Measurements from ENCODE around the gene SUCLG1.

The SUCLG1 gene

GRCh38 chr2:84483320-84483719 lies 24.2 kb upstream of the SUCLG1 start:
- H3K18ac ChIP-seq (ENCODE audit: low read length) = no peak overlapping the region
- H4K12ac ChIP-seq (ENCODE audit: low read depth, low read length) = no peak overlapping the region
- no peak overlapping the region for H2AFZ ChIP-seq (ENCODE audit: insufficient read depth, low read length, poor library complexity)
- H3K23ac ChIP-seq (ENCODE audit: low read length) = no peak overlapping the region
- H3K4ac ChIP-seq (ENCODE audit: low read depth, low read length) = no peak overlapping the region
- peaks cover 2% of the 10 kb centered on the region for H3K9me3 ChIP-seq (ENCODE audit: insufficient read depth, low read depth, low read length)
- H3K79me2 ChIP-seq (ENCODE audit: control insufficient read depth, insufficient read depth, low read length, poor library complexity) = no peaks in the 10 kb centered on the region
- H4K8ac ChIP-seq (ENCODE audit: low read depth, low read length) = no peak overlapping the region
- no peak overlapping the region for H2BK12ac ChIP-seq (ENCODE audit: low read length)
- H2BK120ac ChIP-seq (ENCODE audit: insufficient read depth, low read length, poor library complexity) = no peak overlapping the region
- no peak overlapping the region for H3K4me3 ChIP-seq (ENCODE audit: low read depth, low read length)
- no peak overlapping the region for H2AK5ac ChIP-seq (ENCODE audit: low read length)
- no peak overlapping the region for H3K27ac ChIP-seq (ENCODE audit: low read depth, low read length)
- no peak overlapping the region for H4K91ac ChIP-seq (ENCODE audit: low read depth, low read length)
- H3K9ac ChIP-seq (ENCODE audit: low read length) = no peak overlapping the region
- no peak for DNase-seq
- no peaks in the 10 kb centered on the region for H3K4me1 ChIP-seq (ENCODE audit: control insufficient read depth in 1 of 2, insufficient read depth in 2 of 2, low read length in 2 of 2)
- no peak overlapping the region for H3K14ac ChIP-seq (ENCODE audit: low read length)
- no peaks in the 10 kb centered on the region for H3K36me3 ChIP-seq (ENCODE audit: control insufficient read depth in 1 of 2, insufficient read depth in 2 of 2, low read length in 2 of 2)
- no peaks in the 10 kb centered on the region for H3K27me3 ChIP-seq (ENCODE audit: insufficient read depth, low read length)
- no CpG with 5 or more reads among the region's 1 CpG for WGBS (ENCODE audit: extremely low coverage, insufficient coverage, insufficient read length)
- no peaks in the 10 kb centered on the region for H3K79me1 ChIP-seq (ENCODE audit: low read length)
- H3K4me2 ChIP-seq (ENCODE audit: low read length) = no peak overlapping the region
- no peak overlapping the region for H2BK5ac ChIP-seq (ENCODE audit: low read depth, low read length, poor library complexity)

GRCh38 chr2:84482603-84483002 lies 23.5 kb upstream of the SUCLG1 start:
- Histone ChIP-seq H3K14ac (ENCODE audit: low read length) (no peak overlapping the region), H2BK120ac (ENCODE audit: insufficient read depth, low read length, poor library complexity) (no peak overlapping the region), H3K4me3 (ENCODE audit: low read depth, low read length) (no peak overlapping the region), H4K8ac (ENCODE audit: low read depth, low read length) (no peak overlapping the region), H3K79me2 (ENCODE audit: control insufficient read depth, insufficient read depth, low read length, poor library complexity) (no peaks in the 10 kb centered on the region), H3K36me3 (ENCODE audit: control insufficient read depth in 1 of 2, insufficient read depth in 2 of 2, low read length in 2 of 2) (no peaks in the 10 kb centered on the region), H3K27me3 (ENCODE audit: insufficient read depth, low read length) (no peaks in the 10 kb centered on the region), H4K91ac (ENCODE audit: low read depth, low read length) (no peak overlapping the region), H3K9ac (ENCODE audit: low read length) (no peak overlapping the region), H3K9me3 (ENCODE audit: insufficient read depth, low read depth, low read length) (peaks cover 2% of the 10 kb centered on the region), H3K4me2 (ENCODE audit: low read length) (no peak overlapping the region), H3K4me1 (ENCODE audit: control insufficient read depth in 1 of 2, insufficient read depth in 2 of 2, low read length in 2 of 2) (no peaks in the 10 kb centered on the region), H3K18ac (ENCODE audit: low read length) (no peak overlapping the region), H3K4ac (ENCODE audit: low read depth, low read length) (no peak overlapping the region), H2AFZ (ENCODE audit: insufficient read depth, low read length, poor library complexity) (no peak overlapping the region), H3K79me1 (ENCODE audit: low read length) (no peaks in the 10 kb centered on the region), H2BK5ac (ENCODE audit: low read depth, low read length, poor library complexity) (no peak overlapping the region), H2BK12ac (ENCODE audit: low read length) (no peak overlapping the region), H3K23ac (ENCODE audit: low read length) (no peak overlapping the region), H3K27ac (ENCODE audit: low read depth, low read length) (no peak overlapping the region), H4K12ac (ENCODE audit: low read depth, low read length) (no peak overlapping the region), H2AK5ac (ENCODE audit: low read length) (no peak overlapping the region)
- DNase-seq = no peak
- WGBS (ENCODE audit: extremely low coverage, insufficient coverage, insufficient read length) = no CpG with 5 or more reads among the region's 3 CpGs

DNA sequence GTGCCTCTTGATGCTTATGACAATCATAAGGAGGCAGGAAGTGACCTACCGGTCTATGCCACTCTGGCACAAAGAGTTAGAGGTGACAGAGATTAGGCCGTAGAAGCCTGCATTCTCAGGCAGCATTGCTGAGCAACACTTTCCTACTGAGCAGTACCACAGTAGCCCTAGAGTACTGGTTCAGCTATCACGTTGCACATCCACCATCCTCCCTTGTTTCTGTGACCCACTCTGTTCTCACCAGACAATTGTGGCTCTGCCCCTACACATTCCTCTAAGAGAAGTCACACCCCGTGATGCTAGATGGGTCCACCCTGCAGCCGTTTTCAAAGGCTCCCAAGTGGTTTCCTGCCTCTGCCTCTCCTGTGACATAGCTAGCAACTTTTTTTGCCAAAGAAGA lies 22.6 kb upstream of the SUCLG1 start:
- DNase-seq = no peak
- WGBS (ENCODE audit: extremely low coverage, insufficient coverage, insufficient read length) = no CpG with 5 or more reads among the region's 5 CpGs
- H3K18ac ChIP-seq (ENCODE audit: low read length) = no peak overlapping the region
- no peak overlapping the region for H4K91ac ChIP-seq (ENCODE audit: low read depth, low read length)
- H4K12ac ChIP-seq (ENCODE audit: low read depth, low read length) = no peak overlapping the region
- no peaks in the 10 kb centered on the region for H3K79me1 ChIP-seq (ENCODE audit: low read length)
- H2BK12ac ChIP-seq (ENCODE audit: low read length) = no peak overlapping the region
- H3K9ac ChIP-seq (ENCODE audit: low read length) = no peak overlapping the region
- no peak overlapping the region for H2AK5ac ChIP-seq (ENCODE audit: low read length)
- H3K36me3 ChIP-seq (ENCODE audit: control insufficient read depth in 1 of 2, insufficient read depth in 2 of 2, low read length in 2 of 2) = peaks cover 0 to 2% of the 10 kb centered on the region in 2 experiments
- H2BK120ac ChIP-seq (ENCODE audit: insufficient read depth, low read length, poor library complexity) = no peak overlapping the region
- no peaks in the 10 kb centered on the region for H3K79me2 ChIP-seq (ENCODE audit: control insufficient read depth, insufficient read depth, low read length, poor library complexity)
- no peaks in the 10 kb centered on the region for H3K4me1 ChIP-seq (ENCODE audit: control insufficient read depth in 1 of 2, insufficient read depth in 2 of 2, low read length in 2 of 2)
- H3K14ac ChIP-seq (ENCODE audit: low read length) = no peak overlapping the region
- H3K4ac ChIP-seq (ENCODE audit: low read depth, low read length) = no peak overlapping the region
- H3K4me2 ChIP-seq (ENCODE audit: low read length) = no peak overlapping the region
- no peak overlapping the region for H3K27ac ChIP-seq (ENCODE audit: low read depth, low read length)
- peaks cover 5% of the 10 kb centered on the region for H3K9me3 ChIP-seq (ENCODE audit: insufficient read depth, low read depth, low read length)
- no peak overlapping the region for H4K8ac ChIP-seq (ENCODE audit: low read depth, low read length)
- H3K23ac ChIP-seq (ENCODE audit: low read length) = no peak overlapping the region
- no peak overlapping the region for H2BK5ac ChIP-seq (ENCODE audit: low read depth, low read length, poor library complexity)
- H2AFZ ChIP-seq (ENCODE audit: insufficient read depth, low read length, poor library complexity) = no peak overlapping the region
- no peaks in the 10 kb centered on the region for H3K27me3 ChIP-seq (ENCODE audit: insufficient read depth, low read length)
- no peak overlapping the region for H3K4me3 ChIP-seq (ENCODE audit: low read depth, low read length)

GRCh38 chr2:84478867-84479266 lies 19.8 kb upstream of the SUCLG1 start:
- no peak for DNase-seq
- no peak overlapping the region for H2AK5ac ChIP-seq (ENCODE audit: low read length)
- no peak overlapping the region for H3K4me2 ChIP-seq (ENCODE audit: low read length)
- H4K8ac ChIP-seq (ENCODE audit: low read depth, low read length) = no peak overlapping the region
- no peak overlapping the region for H3K9ac ChIP-seq (ENCODE audit: low read length)
- no peaks in the 10 kb centered on the region for H3K27me3 ChIP-seq (ENCODE audit: insufficient read depth, low read length)
- H3K79me2 ChIP-seq (ENCODE audit: control insufficient read depth, insufficient read depth, low read length, poor library complexity) = no peaks in the 10 kb centered on the region
- H4K12ac ChIP-seq (ENCODE audit: low read depth, low read length) = no peak overlapping the region
- no peak overlapping the region for H2BK12ac ChIP-seq (ENCODE audit: low read length)
- no peak overlapping the region for H4K91ac ChIP-seq (ENCODE audit: low read depth, low read length)
- no peaks in the 10 kb centered on the region for H3K79me1 ChIP-seq (ENCODE audit: low read length)
- no peak overlapping the region for H2BK120ac ChIP-seq (ENCODE audit: insufficient read depth, low read length, poor library complexity)
- H3K4me1 ChIP-seq (ENCODE audit: control insufficient read depth in 1 of 2, insufficient read depth in 2 of 2, low read length in 2 of 2) = no peaks in the 10 kb centered on the region
- no peak overlapping the region for H2BK5ac ChIP-seq (ENCODE audit: low read depth, low read length, poor library complexity)
- H3K4me3 ChIP-seq (ENCODE audit: low read depth, low read length) = no peak overlapping the region
- H3K18ac ChIP-seq (ENCODE audit: low read length) = no peak overlapping the region
- H3K23ac ChIP-seq (ENCODE audit: low read length) = no peak overlapping the region
- no peak overlapping the region for H3K27ac ChIP-seq (ENCODE audit: low read depth, low read length)
- H3K14ac ChIP-seq (ENCODE audit: low read length) = no peak overlapping the region
- H3K9me3 ChIP-seq (ENCODE audit: insufficient read depth, low read depth, low read length) = peaks cover 5% of the 10 kb centered on the region
- no CpG with 5 or more reads among the region's 3 CpGs for WGBS (ENCODE audit: extremely low coverage, insufficient coverage, insufficient read length)
- H3K36me3 ChIP-seq (ENCODE audit: control insufficient read depth in 1 of 2, insufficient read depth in 2 of 2, low read length in 2 of 2) = peaks cover 0 to 2% of the 10 kb centered on the region in 2 experiments
- no peak overlapping the region for H2AFZ ChIP-seq (ENCODE audit: insufficient read depth, low read length, poor library complexity)
- H3K4ac ChIP-seq (ENCODE audit: low read depth, low read length) = no peak overlapping the region
